CD14-positive monocyte (primary cell): Measurements from ENCODE around the gene SLC38A10. TPM values are rescaled to one million over a fixed set of nuclear protein-coding genes. Genes with fewer than 3 reads are reported as not detected.

ENCODE experiments used
- DNase-seq, 3 donors: peaks; one replicate each; pipeline ENCODE4 v3.0.0-alpha.2; 2011 to 2022
- H2AFZ ChIP-seq: 2 replicates; pipeline ENCODE4 v1.6.0; 2012; ENCODE audit warnings: mild to moderate bottlenecking, low read depth, low read length, inconsistent platforms; ENCODE audit not compliant: insufficient read depth, poor library complexity, severe bottlenecking
- H3K27ac ChIP-seq, 2 donors: 1 replicate in 1 of 2; 2 replicates in 1 of 2; pipeline ENCODE4 v1.5.1; 2012 to 2013; ENCODE audit warnings: low read length in 2 of 2, control low read depth in 1 of 2, inconsistent platforms in 1 of 2, low read depth in 1 of 2, mild to moderate bottlenecking in 1 of 2
- H3K27me3 ChIP-seq, 2 donors: one replicate each; pipeline versions ENCODE4 v1.6.0 to v1.6.1; 2011 to 2013; ENCODE audit warnings: low read length in 2 of 2; ENCODE audit not compliant: control insufficient read depth in 2 of 2, insufficient read depth in 2 of 2
- H3K36me3 ChIP-seq, 2 donors: replicated peaks in 1 of 2; 1 replicate in 1 of 2; 2 replicates in 1 of 2; pipeline versions ENCODE4 v1.5.1 to v1.6.1; 2012 to 2013; ENCODE audit warnings: low read length in 2 of 2, control low read depth in 1 of 2, inconsistent platforms in 1 of 2, mild to moderate bottlenecking in 1 of 2; ENCODE audit not compliant: insufficient read depth in 2 of 2, control insufficient read depth in 1 of 2
- H3K4me1 ChIP-seq, 2 donors: 1 replicate in 1 of 2; 2 replicates in 1 of 2; pipeline versions ENCODE4 v1.5.1 to v1.6.1; 2012 to 2013; ENCODE audit warnings: low read length in 2 of 2, control low read depth in 1 of 2, inconsistent platforms in 1 of 2, mild to moderate bottlenecking in 1 of 2, moderate library complexity in 1 of 2; ENCODE audit not compliant: insufficient read depth in 2 of 2, control insufficient read depth in 1 of 2
- H3K4me2 ChIP-seq: replicated peaks from 2 replicates; pipeline ENCODE3; 2012; ENCODE audit warnings: low read length, moderate library complexity, mild to moderate bottlenecking; ENCODE audit not compliant: poor library complexity, severe bottlenecking; ENCODE audit errors: extremely low read depth
- H3K4me3 ChIP-seq, 3 experiments: fragments of 200-600 bp in 1 of 3; sonication (generic) in 1 of 3; replicated peaks in 1 of 3; 1 replicate in 2 of 3; 2 replicates in 1 of 3; pipeline ENCODE4 v1.5.1; 2011 to 2013; ENCODE audit warnings: low read length in 3 of 3, mild to moderate bottlenecking in 3 of 3, control low read depth in 2 of 3, low read depth in 2 of 3, inconsistent platforms in 1 of 3, moderate library complexity in 1 of 3
- H3K79me2 ChIP-seq: 2 replicates; pipeline ENCODE4 v1.6.0; 2012; ENCODE audit warnings: mild to moderate bottlenecking, control low read depth, inconsistent platforms, low read length, moderate library complexity; ENCODE audit not compliant: insufficient read depth
- H3K9ac ChIP-seq: 2 replicates; pipeline ENCODE4 v1.6.0; 2017; ENCODE audit warnings: low read length, mild to moderate bottlenecking; ENCODE audit not compliant: insufficient read depth, poor library complexity, severe bottlenecking
- H3K9me3 ChIP-seq, 2 donors: replicated peaks in 1 of 2; 1 replicate in 1 of 2; 2 replicates in 1 of 2; pipeline versions ENCODE4 v1.5.1 to v1.6.1; 2012 to 2013; ENCODE audit warnings: low read length in 2 of 2, control low read depth in 1 of 2; ENCODE audit not compliant: control insufficient read depth in 1 of 2, insufficient read depth in 1 of 2
- H4K20me1 ChIP-seq: 2 replicates; pipeline ENCODE4 v1.6.0; 2012; ENCODE audit warnings: mild to moderate bottlenecking, low read length, control low read depth, moderate library complexity; ENCODE audit not compliant: insufficient read depth
- H3K27ac Mint-ChIP-seq, 7 donors: one replicate each; pipeline ENCODE4 v1.8.0; 2020; ENCODE audit warnings: mild to moderate bottlenecking in 7 of 7, mixed read lengths in 7 of 7, moderate library complexity in 6 of 7, inconsistent platforms in 2 of 7
- H3K27me3 Mint-ChIP-seq, 3 donors: one replicate each; pipeline ENCODE4 v1.8.0; 2021 to 2022; ENCODE audit warnings: low read depth in 3 of 3, mild to moderate bottlenecking in 3 of 3, mixed read lengths in 3 of 3, moderate library complexity in 3 of 3, inconsistent platforms in 1 of 3
- H3K36me3 Mint-ChIP-seq, 2 donors: one replicate each; pipeline ENCODE4 v1.8.0; 2020; ENCODE audit warnings: mixed read lengths in 2 of 2, inconsistent platforms in 1 of 2, mild to moderate bottlenecking in 1 of 2
- H3K4me1 Mint-ChIP-seq: one replicate; pipeline ENCODE4 v1.8.0; 2020; ENCODE audit warnings: mild to moderate bottlenecking, mixed read lengths
- H3K4me3 Mint-ChIP-seq, 2 donors: one replicate each; pipeline ENCODE4 v1.8.0; 2020; ENCODE audit warnings: mild to moderate bottlenecking in 2 of 2, mixed read lengths in 2 of 2, moderate library complexity in 1 of 2
- H3K9me3 Mint-ChIP-seq, 7 donors: one replicate each; pipeline ENCODE4 v1.8.0; 2020 to 2022; ENCODE audit warnings: mixed read lengths in 7 of 7, mild to moderate bottlenecking in 6 of 7, moderate library complexity in 6 of 7, inconsistent platforms in 2 of 7
- WGBS: methylation state at CpG from one replicate; pipeline ENCODE4 v1.1.5; 2013; ENCODE audit warnings: missing lambda C conversion rate; ENCODE audit not compliant: insufficient coverage; 5-methylcytosine and 5-hydroxymethylcytosine counted together
- intact Hi-C, 2 donors: fragments of 100-400 bp; cut with micrococcal nuclease; formaldehyde crosslinking; loops; one replicate each; pipeline versions ENCODE4 v1.15.0 to v1.15.1; 2023
- polyA plus RNA-seq, 3 donors: library from polyadenylated mRNA; depleted of rRNA in 1 of 3; unstranded in 2 of 3; stranded (reverse) in 1 of 3; fragments of 300-500 nt in 2 of 3; fragments of >200 nt in 1 of 3; fragmentation: Illumina TruSeq in 2 of 3; gene quantifications; 1 replicate in 2 of 3; 2 replicates in 1 of 3; pipeline ENCODE4 v1.2.3, GENCODE V29; 2012 to 2021
- TF ChIP-seq, protein P1 (sequence below): fragments of 200-600 bp; IDR thresholded peaks from one replicate; pipeline ENCODE4 v1.8.0; 2022; ENCODE audit warnings: antibody characterized with exemption, mild to moderate bottlenecking

Gene SLC38A10
- polyA plus RNA-seq, 3 donors, result 50.8 to 76.1 (median 68.4) TPM

- intact Hi-C loops, result no loop called here
These were observed 17.0 kb downstream of the SLC38A10 start for GRCh38 chr17:81277946-81278693.

DNA sequence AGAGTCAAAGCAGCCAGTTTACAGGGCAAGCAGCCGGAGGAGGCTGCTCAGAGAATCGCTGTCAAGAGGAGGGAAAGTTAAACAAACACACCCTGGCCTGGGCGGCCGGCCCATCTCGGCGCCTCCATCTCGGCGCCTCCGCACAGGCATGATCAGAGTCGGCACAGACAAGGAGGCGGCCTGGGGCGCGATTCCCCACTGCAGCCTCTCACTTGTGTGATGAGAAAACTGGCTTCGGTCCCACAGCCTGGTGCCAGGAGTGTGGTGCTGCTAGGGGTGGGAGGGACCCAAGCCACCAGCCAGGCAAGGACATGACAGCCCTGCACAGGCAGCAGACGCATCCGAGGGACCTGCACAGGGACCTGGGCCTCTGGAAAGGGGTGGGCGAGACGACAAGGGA, 17.7 kb downstream of the SLC38A10 start:
- no peak overlapping the region for H3K4me2 ChIP-seq
- H4K20me1 ChIP-seq, result peaks cover 66% of the 10 kb centered on the region
- no peaks in the 10 kb centered on the region for H3K9me3 ChIP-seq
- no peak overlapping the region for H2AFZ ChIP-seq
- Mint-ChIP-seq H3K9me3 (no peaks in the 10 kb centered on the region), H3K27ac (peak overlapping the region in 1 of 7 donors; percentile 58), H3K27me3 (peaks cover 0 to 2% (median 0%) of the 10 kb centered on the region in 3 donors), H3K4me3 (no peak overlapping the region), H3K4me1 (peaks cover 16% of the 10 kb centered on the region), H3K36me3 (peaks cover 82 to 97% of the 10 kb centered on the region in 2 donors)
- intact Hi-C loops, result no loop called here
- 96% methylated on average over 18 of the region's 18 CpGs for WGBS
- H3K4me1 ChIP-seq, result peaks cover 15 to 18% of the 10 kb centered on the region in 2 donors
- no peak overlapping the region for H3K9ac ChIP-seq
- peaks cover 58% of the 10 kb centered on the region for H3K79me2 ChIP-seq
- no peak overlapping the region for H3K4me3 ChIP-seq
- H3K27me3 ChIP-seq, result no peaks in the 10 kb centered on the region
- peaks cover 88 to 99% of the 10 kb centered on the region in 2 donors for H3K36me3 ChIP-seq
- no peak overlapping the region for H3K27ac ChIP-seq
- TF ChIP-seq, protein P1, sequence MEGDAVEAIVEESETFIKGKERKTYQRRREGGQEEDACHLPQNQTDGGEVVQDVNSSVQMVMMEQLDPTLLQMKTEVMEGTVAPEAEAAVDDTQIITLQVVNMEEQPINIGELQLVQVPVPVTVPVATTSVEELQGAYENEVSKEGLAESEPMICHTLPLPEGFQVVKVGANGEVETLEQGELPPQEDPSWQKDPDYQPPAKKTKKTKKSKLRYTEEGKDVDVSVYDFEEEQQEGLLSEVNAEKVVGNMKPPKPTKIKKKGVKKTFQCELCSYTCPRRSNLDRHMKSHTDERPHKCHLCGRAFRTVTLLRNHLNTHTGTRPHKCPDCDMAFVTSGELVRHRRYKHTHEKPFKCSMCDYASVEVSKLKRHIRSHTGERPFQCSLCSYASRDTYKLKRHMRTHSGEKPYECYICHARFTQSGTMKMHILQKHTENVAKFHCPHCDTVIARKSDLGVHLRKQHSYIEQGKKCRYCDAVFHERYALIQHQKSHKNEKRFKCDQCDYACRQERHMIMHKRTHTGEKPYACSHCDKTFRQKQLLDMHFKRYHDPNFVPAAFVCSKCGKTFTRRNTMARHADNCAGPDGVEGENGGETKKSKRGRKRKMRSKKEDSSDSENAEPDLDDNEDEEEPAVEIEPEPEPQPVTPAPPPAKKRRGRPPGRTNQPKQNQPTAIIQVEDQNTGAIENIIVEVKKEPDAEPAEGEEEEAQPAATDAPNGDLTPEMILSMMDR, result no peak
- DNase-seq, result no peak

More at GRCh38 chr17:81277946-81278693, 17.0 kb downstream of the SLC38A10 start:
- TF ChIP-seq, protein P1, result no peak
- DNase-seq, result no peak
- Mint-ChIP-seq H3K27ac (peak overlapping the region in 2 of 7 donors; percentile 32 to 78), H3K27me3 (no peaks in the 10 kb centered on the region), H3K4me3 (no peak overlapping the region), H3K4me1 (peaks cover 9% of the 10 kb centered on the region), H3K36me3 (peaks cover 78 to 97% of the 10 kb centered on the region in 2 donors), H3K9me3 (no peaks in the 10 kb centered on the region)
- H3K27ac ChIP-seq, result no peak overlapping the region
- H3K27me3 ChIP-seq, result no peaks in the 10 kb centered on the region
- H4K20me1 ChIP-seq, result peaks cover 60% of the 10 kb centered on the region
- H3K9ac ChIP-seq, result no peak overlapping the region
- no peak overlapping the region for H2AFZ ChIP-seq
- H3K9me3 ChIP-seq, result no peaks in the 10 kb centered on the region
- peaks cover 93 to 99% of the 10 kb centered on the region in 2 donors for H3K36me3 ChIP-seq
- H3K4me1 ChIP-seq, result peaks cover 8 to 11% of the 10 kb centered on the region in 2 donors
- H3K4me2 ChIP-seq, result no peak overlapping the region
- over 99% methylated on average over 18 of the region's 20 CpGs for WGBS
- H3K4me3 ChIP-seq, result no peak overlapping the region
- peaks cover 65% of the 10 kb centered on the region for H3K79me2 ChIP-seq
